ENCODE measurements around the gene LRP2BP. TPM values are rescaled to one million over a fixed set of nuclear protein-coding genes. Genes with fewer than 3 reads are reported as not detected.

LRP2BP gene
- total and polyA plus RNA-seq, 2 of the 13 experiments (the other 11 are each of a cell fraction or from before 2014, with no cell fraction given), result 0.22 to 0.29 TPM

GRCh38 chr4:185425647-185426352 is 30.1 kb upstream of the LRP2BP start, which contains the start of gene UFSP2:
UFSP2 (minus strand) TSS chr4:185425964; CDS start chr4:185425868, 96 bp downstream.
- ChIA-PET CTCF (ENCODE audit: low intra/inter-chr PET ratio, low total read pairs) (no interaction called here), POLR2A (interaction anchor here (3.6 kb wide), 1 partner anchor 29 kb away, joined by 30 read pairs; the partner anchor contains the start of genes ANKRD37 and LRP2BP)
- Histone ChIP-seq H3K4me3 (replicated peaks in 1 of 3; ENCODE audit: insufficient read depth in 1 of 3, low read depth in 2 of 3, low read length in 3 of 3) (peak within 1 kb of the TSS; percentile 82 to 90 (median 89)), H3K36me3 (replicated peaks in 1 of 2; ENCODE audit: control insufficient read depth in 1 of 2, insufficient read depth in 2 of 2, low read length in 2 of 2) (peaks cover 0 to 13% of the 10 kb centered on the region in 2 experiments; a peak in 1 of 5 replicates), H3K27ac (ENCODE audit: extremely low read length, insufficient read depth, low read length) (peak within 1 kb of the TSS; percentile 95), H2AFZ (ENCODE audit: low read length) (peak within 1 kb of the TSS; percentile 96), H3K79me2 (ENCODE audit: insufficient read depth, low read length) (peaks cover 18% of the 10 kb centered on the region), H3K9ac (ENCODE audit: insufficient read depth, low read depth, low read length) (peak within 1 kb of the TSS; percentile 99), H4K20me1 (ENCODE audit: insufficient read depth, low read length) (no peaks in the 10 kb centered on the region), H3K27me3 (ENCODE audit: control insufficient read depth in 1 of 2, insufficient read depth in 2 of 2, low read length in 2 of 2) (no peaks in the 10 kb centered on the region; a peak in 2 of 5 replicates), H3K4me1 (ENCODE audit: insufficient read depth, low read length) (peaks cover 30% of the 10 kb centered on the region), H3K4me2 (ENCODE audit: low read depth, low read length) (peak within 1 kb of the TSS; percentile 97), H3K9me3 (ENCODE audit: low read length) (no peaks in the 10 kb centered on the region)
- intact Hi-C loops (cut with micrococcal nuclease; ENCODE audit: unreplicated experiment), result no loop called here
- DNase-seq (ENCODE audit: low spot score) (peak; percentile 81), FAIRE-seq (peak; percentile 64), ATAC-seq (peak; percentile 95)
- in situ Hi-C loops (cut with HindIII; ENCODE audit: extremely low pct_ligation_motif_present, low pct_unique_long_range_greater_than_20kb), result no loop called here
- WGBS (ENCODE audit: low lambda C conversion rate), result 0% methylated on average over 8 of the region's 66 CpGs
- BruUV-seq (replicated peaks), result no TSS peak
- TF ChIP-seq HMGXB4 (CRISPR knock-in tag; IDR thresholded peaks at IDR 0.05; ENCODE audit: borderline replicate concordance in 1 of 2, low read depth in 1 of 2), result peak; percentile 75 to 87; a peak in 3 of 4 replicates
- TF ChIP-seq ZNF782 (CRISPR knock-in tag; IDR thresholded peaks at IDR 0.05; ENCODE audit: borderline replicate concordance), result peak; percentile 75; the same call in 1 of the 2 replicates
- peak; percentile 97 for TF ChIP-seq RFX1 (IDR thresholded peaks at IDR 0.05)
- peak; percentile 97 for TF ChIP-seq ZNF335 (CRISPR knock-in tag; IDR thresholded peaks at IDR 0.05)
- no peak for TF ChIP-seq CC2D1A (CRISPR knock-in tag; IDR thresholded peaks at IDR 0.05)
- no peak for TF ChIP-seq ARID3A (IDR thresholded peaks at IDR 0.05; ENCODE audit: low read depth, low read length)
- peak; percentile 100 for TF ChIP-seq CREB1 (IDR thresholded peaks at IDR 0.05)
- peak; percentile 99 for TF ChIP-seq CREB1 (CRISPR knock-in tag; IDR thresholded peaks at IDR 0.05)
- TF ChIP-seq CBX5 (CRISPR knock-in tag; IDR thresholded peaks at IDR 0.05; ENCODE audit: borderline replicate concordance), result peak; percentile 38; the same call in 1 of the 2 replicates
- peak; percentile 84; the same call in 1 of the 2 replicates for TF ChIP-seq ZBTB42 (CRISPR knock-in tag; IDR thresholded peaks at IDR 0.05)
- TF ChIP-seq XRCC5 (optimal IDR thresholded peaks at IDR 0.05; ENCODE audit: low read length), result peak; percentile 49
- TF ChIP-seq TGIF2 (CRISPR knock-in tag; IDR thresholded peaks at IDR 0.05), result peak; percentile 82
- peak; percentile 72 for TF ChIP-seq ESRRA (CRISPR knock-in tag; IDR thresholded peaks at IDR 0.05; ENCODE audit: low read depth)
- TF ChIP-seq CREM (IDR thresholded peaks at IDR 0.05), result peak; percentile 98
- TF ChIP-seq CREM (CRISPR knock-in tag; IDR thresholded peaks at IDR 0.05), result 0 out of 2 replicates have a peak, but pooled peaks have one; percentile 50
- TF ChIP-seq PAXIP1 (CRISPR knock-in tag; conservative IDR thresholded peaks at IDR 0.05), result peak; percentile 54

Measured in HepG2 (cell line).